ENCODE results near the gene ELMO1. TPM values are rescaled to one million over a fixed set of nuclear protein-coding genes. Genes with fewer than 3 reads are reported as not detected.

Gene ELMO1
- total RNA-seq, 1 experiment from 2014 or later: 7.8 TPM

DNA sequence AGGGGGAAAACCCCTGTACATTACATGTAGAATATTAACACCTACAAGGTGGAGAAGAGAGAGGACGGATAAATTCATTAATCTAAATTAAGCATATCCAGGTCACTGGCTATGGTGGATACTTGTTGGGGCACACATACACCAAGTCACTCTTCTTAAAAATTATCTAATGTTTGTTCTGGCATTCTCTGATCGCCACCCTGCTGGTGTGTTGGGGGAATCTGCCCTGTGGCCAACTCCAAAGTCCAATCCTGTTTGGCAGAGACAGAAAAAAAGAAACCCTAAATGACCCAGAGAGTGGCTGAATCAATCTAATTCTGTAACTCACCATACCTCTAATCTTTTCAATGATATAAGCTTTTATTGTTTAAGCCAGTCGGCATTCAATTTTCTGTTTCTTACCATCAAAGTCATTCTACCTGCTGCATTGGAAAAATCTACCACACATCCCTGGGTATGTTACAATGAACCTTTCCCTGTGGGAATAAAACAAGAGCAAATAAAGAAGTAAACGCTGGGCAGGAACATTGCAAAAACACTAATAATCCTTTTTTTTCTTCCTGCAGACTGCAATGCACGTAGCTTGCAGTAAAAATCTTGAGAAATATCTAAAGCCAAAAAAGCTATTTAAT, 34.2 kb downstream of the ELMO1 start:
- Mint-ChIP-seq H3K27ac (no peak overlapping the region), H3K4me3 (no peak overlapping the region), H3K9me3 (peaks cover 3 to 5% of the 10 kb centered on the region in 2 experiments; a peak in 4 of 5 replicates), H3K4me1 (peaks cover 18 to 21% of the 10 kb centered on the region in 2 experiments), H3K27me3 (ENCODE audit: low read depth) (no peaks in the 10 kb centered on the region), H3K36me3 (ENCODE audit: insufficient read depth in 1 of 3, low read depth in 3 of 3) (peaks cover 4 to 7% (median 4%) of the 10 kb centered on the region in 3 experiments; a peak in 5 of 7 replicates)
- Histone ChIP-seq H3K18ac (ENCODE audit: insufficient read length, low read depth, low read length) (no peak overlapping the region), H3K9me3 (ENCODE audit: control insufficient read depth, low read depth, low read length) (no peaks in the 10 kb centered on the region), H3K9ac (ENCODE audit: extremely low read depth, insufficient read length, low read length) (no peak overlapping the region), H4K8ac (replicated peaks; ENCODE audit: insufficient read length, low read depth, low read length) (no peak overlapping the region), H2BK12ac (ENCODE audit: insufficient read length, low read depth, low read length) (no peak overlapping the region), H2AK5ac (ENCODE audit: insufficient read length, low read length) (no peak overlapping the region), H3K27me3 (ENCODE audit: insufficient read depth, low read length) (no peaks in the 10 kb centered on the region), H3T11ph (ENCODE audit: low read length) (no peak overlapping the region), H3K56ac (ENCODE audit: insufficient read length, low read depth, low read length) (no peak overlapping the region), H2BK5ac (ENCODE audit: insufficient read length, low read length) (no peak overlapping the region), H3K79me1 (ENCODE audit: insufficient read depth, low read depth, low read length, poor library complexity, severe bottlenecking) (no peaks in the 10 kb centered on the region), H2BK120ac (ENCODE audit: low read depth, low read length, poor library complexity, severe bottlenecking) (no peak overlapping the region), H4K5ac (ENCODE audit: insufficient read length, low read depth, low read length) (no peak overlapping the region), H3K4me1 (ENCODE audit: insufficient read depth, low read length) (peaks cover 4% of the 10 kb centered on the region; the same call in 1 of the 2 replicates), H2AFZ (ENCODE audit: low read length) (no peak overlapping the region), H2BK15ac (ENCODE audit: low read depth, low read length) (no peak overlapping the region), H3K4ac (ENCODE audit: low read depth, low read length) (no peak overlapping the region), H4K20me1 (ENCODE audit: control insufficient read depth, insufficient read depth, insufficient read length) (no peaks in the 10 kb centered on the region), H3K79me2 (ENCODE audit: insufficient read depth, low read length) (no peaks in the 10 kb centered on the region), H2BK20ac (ENCODE audit: low read depth, low read length, poor library complexity, severe bottlenecking) (no peak overlapping the region), H3K23ac (ENCODE audit: insufficient read length, low read depth, low read length) (no peak overlapping the region), H3K27ac (ENCODE audit: insufficient read length, low read depth, low read length) (no peak overlapping the region), H3K4me2 (ENCODE audit: insufficient read depth, insufficient read length, low read length) (no peak overlapping the region), H3K23me2 (ENCODE audit: insufficient read length, low read depth, low read length, poor library complexity, severe bottlenecking) (no peaks in the 10 kb centered on the region), H4K91ac (ENCODE audit: insufficient read length, low read depth, low read length) (no peak overlapping the region), H3K14ac (ENCODE audit: insufficient read depth, low read length) (no peak overlapping the region)
- DNase-seq: no peak
- no CpG with 5 or more reads among the region's 5 CpGs for WGBS (ENCODE audit: extremely low coverage, insufficient read length, low lambda C conversion rate)
- TF ChIP-seq, protein P1, sequence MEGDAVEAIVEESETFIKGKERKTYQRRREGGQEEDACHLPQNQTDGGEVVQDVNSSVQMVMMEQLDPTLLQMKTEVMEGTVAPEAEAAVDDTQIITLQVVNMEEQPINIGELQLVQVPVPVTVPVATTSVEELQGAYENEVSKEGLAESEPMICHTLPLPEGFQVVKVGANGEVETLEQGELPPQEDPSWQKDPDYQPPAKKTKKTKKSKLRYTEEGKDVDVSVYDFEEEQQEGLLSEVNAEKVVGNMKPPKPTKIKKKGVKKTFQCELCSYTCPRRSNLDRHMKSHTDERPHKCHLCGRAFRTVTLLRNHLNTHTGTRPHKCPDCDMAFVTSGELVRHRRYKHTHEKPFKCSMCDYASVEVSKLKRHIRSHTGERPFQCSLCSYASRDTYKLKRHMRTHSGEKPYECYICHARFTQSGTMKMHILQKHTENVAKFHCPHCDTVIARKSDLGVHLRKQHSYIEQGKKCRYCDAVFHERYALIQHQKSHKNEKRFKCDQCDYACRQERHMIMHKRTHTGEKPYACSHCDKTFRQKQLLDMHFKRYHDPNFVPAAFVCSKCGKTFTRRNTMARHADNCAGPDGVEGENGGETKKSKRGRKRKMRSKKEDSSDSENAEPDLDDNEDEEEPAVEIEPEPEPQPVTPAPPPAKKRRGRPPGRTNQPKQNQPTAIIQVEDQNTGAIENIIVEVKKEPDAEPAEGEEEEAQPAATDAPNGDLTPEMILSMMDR (conservative IDR thresholded peaks at IDR 0.05): no peak
